Activated CD4-positive, alpha-beta T cell treated with anti-CD3 and anti-CD28 coated beads, Interleukin-2, amount 50 U/mL, for 1 hour (primary cell): ENCODE measurements around the gene CA5A.
A peak's percentile ranks its signal among the peaks of the same experiment; 100 is the strongest.
"Not testable (repeated sequence)": the region's sequence is repeated elsewhere in the genome, so short reads cannot be mapped to it uniquely, and the experiment has no call there.

ENCODE experiments used
- DNase-seq: peaks from one replicate; pipeline ENCODE4 v3.0.0-alpha.2; 2020

The CA5A gene

GRCh38 chr16:87919681-87919994 lies 16.7 kb downstream of the CA5A start:
- no peak for DNase-seq

GRCh38 chr16:87918866-87919680 lies 17.3 kb downstream of the CA5A start:
- no peak for DNase-seq

- DNase-seq, result no peak
Observed at GRCh38 chr16:87918338-87918737, 18.0 kb downstream of the CA5A start.

GRCh38 chr16:87917503-87917902 lies 18.8 kb downstream of the CA5A start:
- DNase-seq, result no peak

- no peak for DNase-seq
Observed at GRCh38 chr16:87914812-87915211, 21.5 kb downstream of the CA5A start.

- not testable (repeated sequence) for DNase-seq
Observed at GRCh38 chr16:87914021-87914725, 22.2 kb downstream of the CA5A start.

- not testable (repeated sequence) for DNase-seq
Observed at GRCh38 chr16:87912691-87913090, 23.6 kb downstream of the CA5A start.

- DNase-seq, result not testable (repeated sequence)
Observed at GRCh38 chr16:87911106-87911763, 25.1 kb downstream of the CA5A start.

GRCh38 chr16:87909203-87909935 lies 27.0 kb downstream of the CA5A start:
- DNase-seq, result peak; percentile 80

GRCh38 chr16:87908101-87908500 lies 28.2 kb downstream of the CA5A start:
- DNase-seq, result not testable (repeated sequence)

- DNase-seq, result not testable (repeated sequence)
Observed at GRCh38 chr16:87905521-87905920, 30.8 kb downstream of the CA5A start.

- not testable (repeated sequence) for DNase-seq
Observed at GRCh38 chr16:87904963-87905362, 31.4 kb downstream of the CA5A start.

GRCh38 chr16:87900489-87900888 lies 35.8 kb downstream of the CA5A start:
- DNase-seq, result not testable (repeated sequence)

- DNase-seq, result peak; percentile 32
Observed at GRCh38 chr16:87897521-87898505, 38.5 kb downstream of the CA5A start.

- not testable (repeated sequence) for DNase-seq
Observed at GRCh38 chr16:87896924-87897520, 39.3 kb downstream of the CA5A start.

- DNase-seq, result not testable (repeated sequence)
Observed at GRCh38 chr16:87896176-87896890, 40.0 kb downstream of the CA5A start.

- DNase-seq, result peak; percentile 49
Observed at GRCh38 chr16:87895641-87896141, 40.6 kb downstream of the CA5A start.

GRCh38 chr16:87894005-87894404 lies 42.3 kb downstream of the CA5A start:
- not testable (repeated sequence) for DNase-seq

GRCh38 chr16:87891764-87892163 lies 44.6 kb downstream of the CA5A start:
- no peak for DNase-seq

- not testable (repeated sequence) for DNase-seq
Observed at GRCh38 chr16:87889762-87890161, 46.6 kb downstream of the CA5A start.
